K562 (cell line): ENCODE data around the gene ENTPD6. TPM values are rescaled to one million over a fixed set of nuclear protein-coding genes. Genes with fewer than 3 reads are reported as not detected.

Source experiments
- ATAC-seq: fragments of 200-7000 bp; cut with Tn5 transposase; 3 replicates; pipeline ENCODE4 v1.9.1; 2020; ENCODE audit warnings: moderate library complexity
- BruUV-seq: library from RNA; stranded (reverse); fragments of 400-500 nt; replicated peaks from 2 replicates; lab custom pipeline; 2021; lab: Mats Ljungman, UMichigan
- CTCF ChIA-PET: fragments of 300-600 bp; formaldehyde crosslinking; extraction: SDS; loops from one replicate; lab custom pipeline; 2021; ENCODE audit warnings: low intra/inter-chr PET ratio; lab: Yijun Ruan, JAX
- POLR2A ChIA-PET: fragments of 300-600, 350-650 bp; sonication (Branson Sonifier 250); formaldehyde crosslinking; extraction: SDS; loops from one replicate; lab custom pipeline; 2021; ENCODE audit warnings: antibody characterized with exemption, inconsistent platforms; lab: Yijun Ruan, JAX
- DNase-seq, 4 experiments: peaks; one replicate each; pipeline versions ENCODE4 v3.0.0 to v3.0.0-alpha.2; 2011 to 2018; ENCODE audit warnings: low spot score in 3 of 4, mixed read lengths in 3 of 4; ENCODE audit errors: extremely low read depth in 1 of 4
- FAIRE-seq: peaks from 2 replicates; lab custom pipeline; 2011; peaks lifted over from hg19 to GRCh38; lab: Jason Lieb, UNC
- H2AFZ ChIP-seq: 2 replicates; pipeline ENCODE4 v1.6.0; 2011; ENCODE audit warnings: low read depth, low read length, control low read depth, inconsistent platforms
- H3K27ac ChIP-seq: fragments of 200-600 bp; 3 replicates; pipeline ENCODE4 v1.8.0; 2011; ENCODE audit warnings: low read depth, mild to moderate bottlenecking, control low read depth, inconsistent platforms, low read length, moderate library complexity, mixed read lengths; ENCODE audit errors: extremely low read depth
- H3K27me3 ChIP-seq, 2 experiments: fragments of 300-600 bp in 1 of 2; 2 replicates in 1 of 2; 3 replicates in 1 of 2; pipeline versions ENCODE4 v1.6.0 to v1.8.0; 2011; ENCODE audit warnings: inconsistent platforms in 2 of 2, low read length in 2 of 2, mild to moderate bottlenecking in 1 of 2, mixed read lengths in 1 of 2, moderate library complexity in 1 of 2; ENCODE audit not compliant: control insufficient read depth in 2 of 2, insufficient read depth in 2 of 2
- H3K36me3 ChIP-seq: fragments of 300-600 bp; 3 replicates; pipeline ENCODE4 v1.8.0; 2011; ENCODE audit warnings: mild to moderate bottlenecking, low read length, inconsistent platforms; ENCODE audit not compliant: control insufficient read depth, insufficient read depth
- H3K4me1 ChIP-seq, 2 experiments: fragments of 200-600 bp in 1 of 2; replicated peaks in 1 of 2; 2 replicates in 1 of 2; 3 replicates in 1 of 2; pipeline versions ENCODE4 v1.5.1 to v1.8.0; 2011; ENCODE audit warnings: inconsistent platforms in 2 of 2, low read length in 2 of 2, mild to moderate bottlenecking in 1 of 2, mixed read lengths in 1 of 2, moderate library complexity in 1 of 2; ENCODE audit not compliant: control insufficient read depth in 2 of 2, insufficient read depth in 2 of 2
- H3K4me2 ChIP-seq: 2 replicates; pipeline ENCODE4 v1.6.1; 2011; ENCODE audit warnings: low read length, control low read depth, inconsistent platforms, mixed read lengths; ENCODE audit not compliant: insufficient read depth
- H3K4me3 ChIP-seq: fragments of 200-600 bp; sonication (generic), shearing (Covaris generic); 2 replicates; pipeline ENCODE4 v1.5.1; 2016; ENCODE audit warnings: control low read depth, inconsistent platforms
- H3K79me2 ChIP-seq: fragments of 200-600 bp; 3 replicates; pipeline ENCODE4 v1.8.0; 2011; ENCODE audit warnings: low read length, inconsistent platforms; ENCODE audit not compliant: control insufficient read depth, insufficient read depth
- H3K9ac ChIP-seq, 2 experiments: 2 replicates each; pipeline versions ENCODE4 v1.6.0 to v1.6.1; 2011; ENCODE audit warnings: low read depth in 2 of 2, low read length in 2 of 2, control low read depth in 1 of 2, inconsistent platforms in 1 of 2, mild to moderate bottlenecking in 1 of 2, mixed read lengths in 1 of 2; ENCODE audit not compliant: insufficient read depth in 1 of 2
- H3K9me1 ChIP-seq: one replicate; pipeline ENCODE4 v1.6.0; 2011; ENCODE audit warnings: inconsistent platforms, mild to moderate bottlenecking, low read length, moderate library complexity; ENCODE audit not compliant: control insufficient read depth, insufficient read depth
- H3K9me3 ChIP-seq: replicated peaks from 2 replicates; pipeline ENCODE4 v1.5.1; 2011; ENCODE audit warnings: low read depth, low read length, inconsistent platforms; ENCODE audit not compliant: control insufficient read depth, insufficient read depth
- H4K20me1 ChIP-seq: replicated peaks from 2 replicates; pipeline ENCODE4 v1.6.1; 2011; ENCODE audit warnings: low read length, inconsistent platforms, mixed read lengths; ENCODE audit not compliant: control insufficient read depth, insufficient read depth
- EWSR1 ChIP-seq: fragments of 450-650 bp; IDR thresholded peaks from 2 replicates; pipeline ENCODE4 v1.6.1; 2018; ENCODE audit warnings: borderline replicate concordance, mild to moderate bottlenecking, low read depth, moderate library complexity; ENCODE audit not compliant: partially characterized antibody
- HNRNPH1 ChIP-seq: fragments of 200-400 bp; formaldehyde crosslinking; optimal IDR thresholded peaks from 2 replicates; pipeline ENCODE3; 2017; ENCODE audit warnings: low read depth, mild to moderate bottlenecking, low read length, moderate library complexity
- MEIS2 ChIP-seq: fragments of 450-650 bp; IDR thresholded peaks from 2 replicates; pipeline ENCODE4 v1.6.1; 2014; ENCODE audit warnings: mild to moderate bottlenecking; ENCODE audit not compliant: partially characterized antibody
- NFATC3 ChIP-seq: fragments of 450-650 bp; IDR thresholded peaks from 2 replicates; pipeline ENCODE4 v1.6.1; 2017; ENCODE audit warnings: mild to moderate bottlenecking
- NONO ChIP-seq, 2 experiments: fragments of 200-400 bp in 1 of 2; fragments of 450-650 bp in 1 of 2; formaldehyde crosslinking in 1 of 2; IDR thresholded peaks; 2 replicates each; pipeline ENCODE4 v1.6.1; 2017; ENCODE audit warnings: low read depth in 2 of 2, mild to moderate bottlenecking in 2 of 2, moderate library complexity in 2 of 2, low read length in 1 of 2
- PHTF2 ChIP-seq: fragments of 250-450 bp; sonication (Bioruptor Pico); IDR thresholded peaks from 2 replicates; pipeline ENCODE4 v1.5.0; 2021; ENCODE audit warnings: mild to moderate bottlenecking
- RFX5 ChIP-seq: IDR thresholded peaks from 2 replicates; pipeline ENCODE4 v1.6.1; 2011; ENCODE audit warnings: low read depth, mild to moderate bottlenecking, improper control_type of control experiment, low read length
- U2AF1 ChIP-seq: fragments of 200-400 bp; formaldehyde crosslinking; optimal IDR thresholded peaks from 2 replicates; pipeline ENCODE3; 2017; ENCODE audit warnings: mild to moderate bottlenecking, low read depth, low read length, moderate library complexity
- ZFX ChIP-seq: sonication (generic); formaldehyde crosslinking; IDR thresholded peaks from 2 replicates; pipeline ENCODE4 v1.8.0; 2022; ENCODE audit warnings: mild to moderate bottlenecking, missing genetic modification reagents, moderate library complexity
- ZNF263 ChIP-seq: sonication (generic); formaldehyde crosslinking; IDR thresholded peaks from 2 replicates; pipeline ENCODE4 v1.8.0; 2022; ENCODE audit warnings: mild to moderate bottlenecking, missing genetic modification reagents, borderline replicate concordance
- WGBS: fragments of 100-300 bp; shearing (Covaris generic); methylation state at CpG from one replicate; pipeline ENCODE4 v1.1.6; 2016; ENCODE audit warnings: low coverage, mixed read lengths; ENCODE audit not compliant: insufficient coverage; ENCODE audit errors: missing lambda C conversion rate; 5-methylcytosine and 5-hydroxymethylcytosine counted together
- in situ Hi-C: fragments of 300-500 bp; cut with MboI; formaldehyde crosslinking; loops from 4 replicates; pipeline ENCODE4 v1.15.0; 2018; ENCODE audit warnings: inconsistent platforms, mixed read lengths
- intact Hi-C: fragments of 100-400 bp; cut with micrococcal nuclease; formaldehyde crosslinking; loops from 2 replicates; pipeline ENCODE4 v1.14.2; 2022
- polyA plus RNA-seq, 8 experiments: library from polyadenylated mRNA; depleted of rRNA in 4 of 8; stranded (reverse) in 5 of 8; unstranded in 3 of 8; fragments of >200 nt; fragmentation: Nextera tagmentation in 2 of 8; fragmentation: Illumina TruSeq in 1 of 8; extraction: Ambion mirVana in 2 of 8; extraction: Trizol in 1 of 8; gene quantifications; 2 replicates each; pipeline versions ENCODE4 v1.2.1 to v1.2.3, GENCODE V29; 2011 to 2014; ENCODE audit warnings: inconsistent platforms in 1 of 8, missing spikeins in 1 of 8
- total RNA-seq, 7 experiments: library from RNA; depleted of rRNA in 6 of 7; stranded (reverse); fragments of >200 nt in 6 of 7; fragmentation: Illumina TruSeq in 2 of 7; extraction: Trizol in 2 of 7; gene quantifications; 2 replicates each; pipeline versions ENCODE4 v1.2.1 to v1.2.3, GENCODE V29; 2011 to 2021; ENCODE audit warnings: low replicate concordance in 1 of 7
- TF ChIP-seq, protein P1 (sequence below): sonication (generic); formaldehyde crosslinking; IDR thresholded peaks from 2 replicates; pipeline ENCODE4 v1.8.0; 2022; ENCODE audit warnings: mild to moderate bottlenecking, missing genetic modification reagents
- TF ChIP-seq, protein P2 (sequence below): sonication (generic); formaldehyde crosslinking; IDR thresholded peaks from 2 replicates; pipeline ENCODE4 v1.8.1; 2023; ENCODE audit warnings: missing genetic modification reagents, mild to moderate bottlenecking, borderline replicate concordance
- TF ChIP-seq, protein P3 (sequence below): fragments of 450-650 bp; conservative IDR thresholded peaks from 2 replicates; pipeline ENCODE4 v1.6.1; 2016; ENCODE audit warnings: missing genetic modification characterization, low read depth, mild to moderate bottlenecking, control low read depth, missing compliant biosample characterization

Gene ENTPD6
- total and polyA plus RNA-seq, 9 of the 15 experiments (the other 6 are each of a cell fraction or from before 2014, with no cell fraction given), result 0.82 to 36.8 (median 22.4) TPM

DNA sequence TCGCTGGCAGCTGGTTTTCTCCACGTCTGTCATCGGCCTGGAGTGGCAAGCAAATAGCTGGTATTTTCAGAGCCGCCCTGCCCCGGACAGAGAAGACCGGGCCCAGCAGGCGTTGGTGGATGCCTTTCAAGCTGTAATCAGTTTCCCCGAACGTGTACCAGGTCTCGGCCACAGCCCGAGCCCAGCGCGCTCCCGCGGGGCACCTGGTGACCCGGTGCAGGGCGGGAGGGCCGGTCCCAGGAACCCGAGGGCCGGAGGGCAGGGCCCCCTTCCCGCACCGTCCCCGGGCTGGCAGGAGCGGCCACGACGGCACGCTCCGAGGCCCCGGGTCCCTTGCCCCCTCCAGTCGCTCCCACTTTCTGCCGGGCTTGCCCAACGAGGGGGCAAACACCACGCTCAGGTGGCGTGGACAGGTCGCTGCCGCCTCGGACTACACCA lies 52.0 kb downstream of the ENTPD6 start:
- no peaks in the 10 kb centered on the region for H3K9me1 ChIP-seq
- POLR2A ChIA-PET, result interaction anchor here (0.6 to 1.7 kb wide), 10 partner anchors 9 to 251 kb away, joined by 3 to 8 read pairs (median 4); no protein-coding TSS in a partner anchor
- peaks cover 7% of the 10 kb centered on the region; the same call in 1 of the 3 replicates for H3K36me3 ChIP-seq
- DNase-seq (peak in 1 of 4 experiments; percentile 20), FAIRE-seq (no peak), ATAC-seq (peak; percentile 71)
- peak overlapping the region; percentile 94 for H2AFZ ChIP-seq
- BruUV-seq, result no TSS peak
- H4K20me1 ChIP-seq, result no peaks in the 10 kb centered on the region
- H3K79me2 ChIP-seq, result peaks cover 22% of the 10 kb centered on the region
- H3K27ac ChIP-seq, result peak overlapping the region; percentile 48; the same call in 2 of the 3 replicates
- H3K27me3 ChIP-seq, result no peaks in the 10 kb centered on the region
- intact Hi-C loops, result loop anchor here (5.0 kb wide), 1 partner anchor 50 kb away; the partner anchor contains the start of gene ENTPD6
- no peaks in the 10 kb centered on the region for H3K9me3 ChIP-seq
- peaks cover 10 to 21% of the 10 kb centered on the region in 2 experiments; a peak in 4 of 5 replicates for H3K4me1 ChIP-seq
- peak overlapping the region; percentile 71 for H3K4me3 ChIP-seq
- in situ Hi-C loops, result no loop called here
- H3K9ac ChIP-seq, result peak overlapping the region; percentile 63 to 90; a peak in 3 of 4 replicates
- CTCF ChIA-PET, result no interaction called here
- peak overlapping the region; percentile 77 for H3K4me2 ChIP-seq
- 1% methylated on average over 10 of the region's 37 CpGs for WGBS
- TF ChIP-seq, protein P1, sequence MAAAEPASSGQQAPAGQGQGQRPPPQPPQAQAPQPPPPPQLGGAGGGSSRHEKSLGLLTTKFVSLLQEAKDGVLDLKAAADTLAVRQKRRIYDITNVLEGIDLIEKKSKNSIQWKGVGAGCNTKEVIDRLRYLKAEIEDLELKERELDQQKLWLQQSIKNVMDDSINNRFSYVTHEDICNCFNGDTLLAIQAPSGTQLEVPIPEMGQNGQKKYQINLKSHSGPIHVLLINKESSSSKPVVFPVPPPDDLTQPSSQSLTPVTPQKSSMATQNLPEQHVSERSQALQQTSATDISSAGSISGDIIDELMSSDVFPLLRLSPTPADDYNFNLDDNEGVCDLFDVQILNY (CRISPR knock-in tag), result no peak
- TF ChIP-seq RFX5, result no peak
- TF ChIP-seq, protein P2, sequence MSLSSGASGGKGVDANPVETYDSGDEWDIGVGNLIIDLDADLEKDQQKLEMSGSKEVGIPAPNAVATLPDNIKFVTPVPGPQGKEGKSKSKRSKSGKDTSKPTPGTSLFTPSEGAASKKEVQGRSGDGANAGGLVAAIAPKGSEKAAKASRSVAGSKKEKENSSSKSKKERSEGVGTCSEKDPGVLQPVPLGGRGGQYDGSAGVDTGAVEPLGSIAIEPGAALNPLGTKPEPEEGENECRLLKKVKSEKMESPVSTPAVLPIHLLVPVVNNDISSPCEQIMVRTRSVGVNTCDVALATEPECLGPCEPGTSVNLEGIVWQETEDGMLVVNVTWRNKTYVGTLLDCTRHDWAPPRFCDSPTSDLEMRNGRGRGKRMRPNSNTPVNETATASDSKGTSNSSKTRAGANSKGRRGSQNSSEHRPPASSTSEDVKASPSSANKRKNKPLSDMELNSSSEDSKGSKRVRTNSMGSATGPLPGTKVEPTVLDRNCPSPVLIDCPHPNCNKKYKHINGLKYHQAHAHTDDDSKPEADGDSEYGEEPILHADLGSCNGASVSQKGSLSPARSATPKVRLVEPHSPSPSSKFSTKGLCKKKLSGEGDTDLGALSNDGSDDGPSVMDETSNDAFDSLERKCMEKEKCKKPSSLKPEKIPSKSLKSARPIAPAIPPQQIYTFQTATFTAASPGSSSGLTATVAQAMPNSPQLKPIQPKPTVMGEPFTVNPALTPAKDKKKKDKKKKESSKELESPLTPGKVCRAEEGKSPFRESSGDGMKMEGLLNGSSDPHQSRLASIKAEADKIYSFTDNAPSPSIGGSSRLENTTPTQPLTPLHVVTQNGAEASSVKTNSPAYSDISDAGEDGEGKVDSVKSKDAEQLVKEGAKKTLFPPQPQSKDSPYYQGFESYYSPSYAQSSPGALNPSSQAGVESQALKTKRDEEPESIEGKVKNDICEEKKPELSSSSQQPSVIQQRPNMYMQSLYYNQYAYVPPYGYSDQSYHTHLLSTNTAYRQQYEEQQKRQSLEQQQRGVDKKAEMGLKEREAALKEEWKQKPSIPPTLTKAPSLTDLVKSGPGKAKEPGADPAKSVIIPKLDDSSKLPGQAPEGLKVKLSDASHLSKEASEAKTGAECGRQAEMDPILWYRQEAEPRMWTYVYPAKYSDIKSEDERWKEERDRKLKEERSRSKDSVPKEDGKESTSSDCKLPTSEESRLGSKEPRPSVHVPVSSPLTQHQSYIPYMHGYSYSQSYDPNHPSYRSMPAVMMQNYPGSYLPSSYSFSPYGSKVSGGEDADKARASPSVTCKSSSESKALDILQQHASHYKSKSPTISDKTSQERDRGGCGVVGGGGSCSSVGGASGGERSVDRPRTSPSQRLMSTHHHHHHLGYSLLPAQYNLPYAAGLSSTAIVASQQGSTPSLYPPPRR, result no peak
- no peak for TF ChIP-seq EWSR1
- TF ChIP-seq ZFX (CRISPR knock-in tag), result peak; percentile 84
- no peak for TF ChIP-seq NFATC3
- TF ChIP-seq HNRNPH1, result no peak
- no peak for TF ChIP-seq PHTF2 (CRISPR knock-in tag)
- no peak for TF ChIP-seq U2AF1
- peak in 1 of 2 experiments; percentile 7; a peak in 1 of 4 replicates for TF ChIP-seq NONO (IDR thresholded peaks at IDR 0.05; ENCODE audit: low read depth in 2 of 2, low read length in 1 of 2)
- TF ChIP-seq, protein P3, sequence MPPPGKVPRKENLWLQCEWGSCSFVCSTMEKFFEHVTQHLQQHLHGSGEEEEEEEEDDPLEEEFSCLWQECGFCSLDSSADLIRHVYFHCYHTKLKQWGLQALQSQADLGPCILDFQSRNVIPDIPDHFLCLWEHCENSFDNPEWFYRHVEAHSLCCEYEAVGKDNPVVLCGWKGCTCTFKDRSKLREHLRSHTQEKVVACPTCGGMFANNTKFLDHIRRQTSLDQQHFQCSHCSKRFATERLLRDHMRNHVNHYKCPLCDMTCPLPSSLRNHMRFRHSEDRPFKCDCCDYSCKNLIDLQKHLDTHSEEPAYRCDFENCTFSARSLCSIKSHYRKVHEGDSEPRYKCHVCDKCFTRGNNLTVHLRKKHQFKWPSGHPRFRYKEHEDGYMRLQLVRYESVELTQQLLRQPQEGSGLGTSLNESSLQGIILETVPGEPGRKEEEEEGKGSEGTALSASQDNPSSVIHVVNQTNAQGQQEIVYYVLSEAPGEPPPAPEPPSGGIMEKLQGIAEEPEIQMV (tag), result no peak
- TF ChIP-seq ZNF263 (CRISPR knock-in tag), result no peak
- peak; percentile 54 for TF ChIP-seq MEIS2
